ENCODE measurements around the gene LHX2. TPM values are rescaled to one million over a fixed set of nuclear protein-coding genes. Genes with fewer than 3 reads are reported as not detected.

The LHX2 gene
- polyA plus RNA-seq, 3 donors, result 0.12 TPM; not detected in 2

DNA sequence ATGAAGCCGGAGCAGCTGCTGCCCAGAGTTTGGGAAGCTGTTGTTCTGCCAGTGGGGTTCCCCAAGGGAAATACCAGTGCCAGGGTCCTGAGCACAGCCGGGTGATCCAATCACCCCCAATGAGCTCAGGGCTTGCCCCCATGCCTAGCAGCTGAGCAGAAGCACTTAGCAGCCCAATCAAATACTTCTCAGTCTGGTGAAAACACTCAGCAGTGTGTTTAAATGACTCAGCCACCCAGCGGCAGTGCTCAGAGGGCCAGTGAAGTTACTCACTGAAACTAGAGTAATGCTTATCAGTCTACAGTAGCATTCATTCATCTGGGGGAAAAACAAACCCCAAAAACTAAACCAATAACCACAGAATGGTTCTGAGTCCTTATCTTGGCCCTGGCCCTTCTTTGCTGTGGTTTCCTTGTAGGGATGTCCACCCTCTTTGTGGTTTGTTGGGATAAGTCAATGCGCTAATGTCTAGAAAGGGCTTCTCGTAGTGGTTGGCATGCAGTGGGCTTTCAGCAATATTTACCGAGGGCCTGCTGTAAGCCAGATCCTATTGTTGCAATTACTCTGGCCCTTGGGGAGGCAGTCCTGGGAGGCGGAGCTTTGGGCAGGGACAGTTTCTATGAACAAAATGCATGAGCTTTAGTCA lies 43.1 kb downstream of the LHX2 start:
- Histone ChIP-seq H2AFZ (ENCODE audit: insufficient read depth, low read depth, low read length, poor library complexity, severe bottlenecking) (no peak overlapping the region), H3K9me3 (replicated peaks in 1 of 2; ENCODE audit: control insufficient read depth in 1 of 2, insufficient read depth in 1 of 2, low read length in 2 of 2) (no peaks in the 10 kb centered on the region), H3K36me3 (replicated peaks in 1 of 2; ENCODE audit: control insufficient read depth in 1 of 2, insufficient read depth in 2 of 2, low read length in 2 of 2) (no peaks in the 10 kb centered on the region), H4K20me1 (ENCODE audit: insufficient read depth, low read length) (no peaks in the 10 kb centered on the region), H3K9ac (ENCODE audit: insufficient read depth, low read length, poor library complexity, severe bottlenecking) (no peak overlapping the region), H3K4me2 (replicated peaks; ENCODE audit: extremely low read depth, low read length, poor library complexity, severe bottlenecking) (no peak overlapping the region), H3K79me2 (ENCODE audit: insufficient read depth, low read length) (no peaks in the 10 kb centered on the region), H3K4me3 (replicated peaks in 1 of 3; ENCODE audit: low read depth in 2 of 3, low read length in 3 of 3) (no peak overlapping the region), H3K27me3 (ENCODE audit: control insufficient read depth in 2 of 2, insufficient read depth in 2 of 2, low read length in 2 of 2) (peaks cover 3 to 31% of the 10 kb centered on the region in 2 donors), H3K4me1 (ENCODE audit: control insufficient read depth in 1 of 2, insufficient read depth in 2 of 2, low read length in 2 of 2) (no peaks in the 10 kb centered on the region), H3K27ac (ENCODE audit: low read depth in 1 of 2, low read length in 2 of 2) (no peak overlapping the region)
- H3K9me3 Mint-ChIP-seq, result peaks cover 0 to 12% (median 5%) of the 10 kb centered on the region in 7 donors
- TF ChIP-seq, protein P1, sequence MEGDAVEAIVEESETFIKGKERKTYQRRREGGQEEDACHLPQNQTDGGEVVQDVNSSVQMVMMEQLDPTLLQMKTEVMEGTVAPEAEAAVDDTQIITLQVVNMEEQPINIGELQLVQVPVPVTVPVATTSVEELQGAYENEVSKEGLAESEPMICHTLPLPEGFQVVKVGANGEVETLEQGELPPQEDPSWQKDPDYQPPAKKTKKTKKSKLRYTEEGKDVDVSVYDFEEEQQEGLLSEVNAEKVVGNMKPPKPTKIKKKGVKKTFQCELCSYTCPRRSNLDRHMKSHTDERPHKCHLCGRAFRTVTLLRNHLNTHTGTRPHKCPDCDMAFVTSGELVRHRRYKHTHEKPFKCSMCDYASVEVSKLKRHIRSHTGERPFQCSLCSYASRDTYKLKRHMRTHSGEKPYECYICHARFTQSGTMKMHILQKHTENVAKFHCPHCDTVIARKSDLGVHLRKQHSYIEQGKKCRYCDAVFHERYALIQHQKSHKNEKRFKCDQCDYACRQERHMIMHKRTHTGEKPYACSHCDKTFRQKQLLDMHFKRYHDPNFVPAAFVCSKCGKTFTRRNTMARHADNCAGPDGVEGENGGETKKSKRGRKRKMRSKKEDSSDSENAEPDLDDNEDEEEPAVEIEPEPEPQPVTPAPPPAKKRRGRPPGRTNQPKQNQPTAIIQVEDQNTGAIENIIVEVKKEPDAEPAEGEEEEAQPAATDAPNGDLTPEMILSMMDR (IDR thresholded peaks at IDR 0.05), result no peak
- H3K4me1 Mint-ChIP-seq, result no peaks in the 10 kb centered on the region
- intact Hi-C loops (cut with micrococcal nuclease), result no loop called here
- no peaks in the 10 kb centered on the region for H3K36me3 Mint-ChIP-seq
- peaks cover 43 to 68% (median 45%) of the 10 kb centered on the region in 3 donors for H3K27me3 Mint-ChIP-seq (ENCODE audit: low read depth in 3 of 3)
- 28% methylated on average over 5 of the region's 7 CpGs for WGBS (ENCODE audit: insufficient coverage)
- H3K4me3 Mint-ChIP-seq, result peak overlapping the region in 1 of 2 donors; percentile 37
- H3K27ac Mint-ChIP-seq, result no peak overlapping the region
- DNase-seq, result no peak

- TF ChIP-seq, protein P1 (IDR thresholded peaks at IDR 0.05), result no peak
- 88% methylated on average over 20 of the region's 21 CpGs for WGBS (ENCODE audit: insufficient coverage)
- Histone ChIP-seq H3K9ac (ENCODE audit: insufficient read depth, low read length, poor library complexity, severe bottlenecking) (no peak overlapping the region), H3K9me3 (replicated peaks in 1 of 2; ENCODE audit: control insufficient read depth in 1 of 2, insufficient read depth in 1 of 2, low read length in 2 of 2) (no peaks in the 10 kb centered on the region), H3K79me2 (ENCODE audit: insufficient read depth, low read length) (no peaks in the 10 kb centered on the region), H3K36me3 (replicated peaks in 1 of 2; ENCODE audit: control insufficient read depth in 1 of 2, insufficient read depth in 2 of 2, low read length in 2 of 2) (no peaks in the 10 kb centered on the region), H2AFZ (ENCODE audit: insufficient read depth, low read depth, low read length, poor library complexity, severe bottlenecking) (no peak overlapping the region), H4K20me1 (ENCODE audit: insufficient read depth, low read length) (no peaks in the 10 kb centered on the region), H3K27ac (ENCODE audit: low read depth in 1 of 2, low read length in 2 of 2) (no peak overlapping the region), H3K27me3 (ENCODE audit: control insufficient read depth in 2 of 2, insufficient read depth in 2 of 2, low read length in 2 of 2) (peaks cover 0 to 7% of the 10 kb centered on the region in 2 donors), H3K4me1 (ENCODE audit: control insufficient read depth in 1 of 2, insufficient read depth in 2 of 2, low read length in 2 of 2) (no peaks in the 10 kb centered on the region), H3K4me2 (replicated peaks; ENCODE audit: extremely low read depth, low read length, poor library complexity, severe bottlenecking) (no peak overlapping the region), H3K4me3 (replicated peaks in 1 of 3; ENCODE audit: low read depth in 2 of 3, low read length in 3 of 3) (no peak overlapping the region)
- H3K36me3 Mint-ChIP-seq, result no peaks in the 10 kb centered on the region
- intact Hi-C loops (cut with micrococcal nuclease), result no loop called here
- peak overlapping the region in 1 of 7 donors; percentile 35 for H3K27ac Mint-ChIP-seq
- H3K27me3 Mint-ChIP-seq (ENCODE audit: low read depth in 3 of 3), result peaks cover 26 to 56% (median 38%) of the 10 kb centered on the region in 3 donors
- no peaks in the 10 kb centered on the region for H3K4me1 Mint-ChIP-seq
- H3K9me3 Mint-ChIP-seq, result peaks cover 0 to 3% (median 0%) of the 10 kb centered on the region in 7 donors
- DNase-seq, result no peak
- no peak overlapping the region for H3K4me3 Mint-ChIP-seq
These were observed 49.5 kb downstream of the LHX2 start for GRCh38 chr9:124060844-124061605.

Measured in CD14-positive monocyte (primary cell).